ENCODE data around the gene ITGB1BP1. TPM values are rescaled to one million over a fixed set of nuclear protein-coding genes. Genes with fewer than 3 reads are reported as not detected.

The ITGB1BP1 gene, protein sequence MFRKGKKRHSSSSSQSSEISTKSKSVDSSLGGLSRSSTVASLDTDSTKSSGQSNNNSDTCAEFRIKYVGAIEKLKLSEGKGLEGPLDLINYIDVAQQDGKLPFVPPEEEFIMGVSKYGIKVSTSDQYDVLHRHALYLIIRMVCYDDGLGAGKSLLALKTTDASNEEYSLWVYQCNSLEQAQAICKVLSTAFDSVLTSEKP
- total RNA-seq, result 10 to 100 TPM; 14.3 to 39.1 (median 32.6) TPM

DNA sequence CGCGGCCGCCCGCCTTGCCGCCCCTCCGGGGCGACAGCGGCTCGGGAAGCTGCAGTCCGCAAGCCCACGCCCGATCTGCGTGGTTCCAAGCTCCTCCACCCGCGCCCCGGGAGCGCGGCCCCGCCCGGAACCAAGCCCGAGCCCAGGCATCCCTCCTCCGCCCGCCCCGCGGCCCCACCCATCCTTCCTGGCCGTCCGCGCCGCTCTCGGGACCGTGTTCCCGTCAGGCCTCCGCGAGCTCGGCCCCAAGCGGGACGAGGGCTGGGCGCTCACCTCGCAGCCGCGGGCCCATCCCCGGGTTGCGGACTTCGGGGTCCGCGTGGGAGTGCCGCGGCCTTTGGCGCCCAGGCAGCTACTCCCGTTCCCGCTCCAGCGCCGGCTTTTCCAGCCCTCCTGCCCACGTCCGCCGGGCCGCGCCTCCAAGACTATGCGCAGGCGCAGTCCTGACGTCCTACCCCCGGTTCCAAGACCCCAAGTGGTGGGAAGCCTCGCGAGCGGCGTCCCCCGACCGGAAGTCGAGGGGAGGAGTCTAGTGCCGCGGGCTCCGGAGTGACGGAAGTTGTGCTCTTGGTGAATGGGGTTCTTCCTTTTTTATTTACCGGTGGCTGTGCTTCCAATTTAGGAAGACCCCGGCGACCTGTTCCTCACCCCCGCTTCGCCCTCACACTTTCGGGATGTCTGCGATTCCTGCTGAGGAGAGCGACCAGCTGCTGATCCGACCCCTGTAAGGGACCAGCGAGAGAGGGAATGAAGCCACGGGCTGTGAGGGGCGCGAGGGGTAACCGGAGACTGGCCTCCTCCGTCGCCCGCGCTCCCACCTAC, at the start of gene ITGB1BP1, which contains the start of gene CPSF3:
TSS of gene ITGB1BP1 (minus strand) at position 429 of the 822 bp plus-strand sequence. CDS start 4,831 bp downstream, outside the sequence.
TSS of gene CPSF3 (plus strand) at position 555 of the 822 bp plus-strand sequence. CDS start at position 675, 120 bp downstream.
- TF ChIP-seq, protein P1, sequence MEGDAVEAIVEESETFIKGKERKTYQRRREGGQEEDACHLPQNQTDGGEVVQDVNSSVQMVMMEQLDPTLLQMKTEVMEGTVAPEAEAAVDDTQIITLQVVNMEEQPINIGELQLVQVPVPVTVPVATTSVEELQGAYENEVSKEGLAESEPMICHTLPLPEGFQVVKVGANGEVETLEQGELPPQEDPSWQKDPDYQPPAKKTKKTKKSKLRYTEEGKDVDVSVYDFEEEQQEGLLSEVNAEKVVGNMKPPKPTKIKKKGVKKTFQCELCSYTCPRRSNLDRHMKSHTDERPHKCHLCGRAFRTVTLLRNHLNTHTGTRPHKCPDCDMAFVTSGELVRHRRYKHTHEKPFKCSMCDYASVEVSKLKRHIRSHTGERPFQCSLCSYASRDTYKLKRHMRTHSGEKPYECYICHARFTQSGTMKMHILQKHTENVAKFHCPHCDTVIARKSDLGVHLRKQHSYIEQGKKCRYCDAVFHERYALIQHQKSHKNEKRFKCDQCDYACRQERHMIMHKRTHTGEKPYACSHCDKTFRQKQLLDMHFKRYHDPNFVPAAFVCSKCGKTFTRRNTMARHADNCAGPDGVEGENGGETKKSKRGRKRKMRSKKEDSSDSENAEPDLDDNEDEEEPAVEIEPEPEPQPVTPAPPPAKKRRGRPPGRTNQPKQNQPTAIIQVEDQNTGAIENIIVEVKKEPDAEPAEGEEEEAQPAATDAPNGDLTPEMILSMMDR (IDR thresholded peaks at IDR 0.05), result peak in 3 of 6 experiments; percentile 3 to 54 (median 28)
- peak in 2 of 4 donors; percentile 22 to 72 for TF ChIP-seq POLR2A (IDR thresholded peaks at IDR 0.05)
- Histone ChIP-seq H3K4me3 (peak within 1 kb of the TSS; percentile 72 to 99 (median 84)), H3K4me1 (peaks cover 5 to 51% (median 19%) of the 10 kb centered on the region in 3 donors), H3K27me3 (no peaks in the 10 kb centered on the region), H3K36me3 (peaks cover 0 to 2% (median 0%) of the 10 kb centered on the region in 3 donors), H3K9me3 (no peaks in the 10 kb centered on the region), H3K27ac (peak within 1 kb of the TSS; percentile 93 to 99 (median 95))
- intact Hi-C loops (cut with DNase I), result no loop called here
- DNase-seq, result peak; percentile 74
- WGBS, 2 donors, result 0% methylated on average over 1 of the region's 91 CpGs; no CpG with 5 or more reads in 1 of the 2 donors

DNA sequence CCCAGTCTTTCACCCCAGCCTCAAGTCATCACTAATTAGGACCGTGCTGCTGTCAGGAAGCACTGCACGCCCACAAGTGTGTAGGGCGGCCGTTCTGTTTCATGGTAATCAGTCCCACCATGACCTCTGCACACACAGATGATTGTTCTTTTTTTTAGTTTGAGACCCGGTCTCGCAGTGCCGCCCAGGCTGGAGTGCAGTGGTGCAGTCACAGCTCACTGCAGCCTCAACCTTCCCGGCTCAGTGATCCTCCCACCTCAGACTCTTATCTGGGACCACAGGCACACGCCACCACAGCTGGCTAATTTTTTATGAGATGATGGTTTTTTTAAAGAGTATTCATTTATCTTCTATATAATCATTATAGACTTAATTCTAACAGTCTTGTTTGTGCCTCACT, 49.2 kb upstream of the ITGB1BP1 start:
- DNase-seq, result no peak
- WGBS, 2 donors, result 82 to 95% methylated on average over 9 of the region's 9 CpGs
- Histone ChIP-seq H3K27ac (no peak overlapping the region), H3K9me3 (no peaks in the 10 kb centered on the region), H3K27me3 (no peaks in the 10 kb centered on the region), H3K4me3 (no peak overlapping the region), H3K36me3 (peaks cover 0 to 61% (median 0%) of the 10 kb centered on the region in 3 donors), H3K4me1 (peaks cover 8 to 43% (median 12%) of the 10 kb centered on the region in 3 donors)
- no peak for TF ChIP-seq POLR2A (IDR thresholded peaks at IDR 0.05)
- TF ChIP-seq, protein P1 (IDR thresholded peaks at IDR 0.05), result no peak
- intact Hi-C loops (cut with DNase I), result no loop called here

DNA sequence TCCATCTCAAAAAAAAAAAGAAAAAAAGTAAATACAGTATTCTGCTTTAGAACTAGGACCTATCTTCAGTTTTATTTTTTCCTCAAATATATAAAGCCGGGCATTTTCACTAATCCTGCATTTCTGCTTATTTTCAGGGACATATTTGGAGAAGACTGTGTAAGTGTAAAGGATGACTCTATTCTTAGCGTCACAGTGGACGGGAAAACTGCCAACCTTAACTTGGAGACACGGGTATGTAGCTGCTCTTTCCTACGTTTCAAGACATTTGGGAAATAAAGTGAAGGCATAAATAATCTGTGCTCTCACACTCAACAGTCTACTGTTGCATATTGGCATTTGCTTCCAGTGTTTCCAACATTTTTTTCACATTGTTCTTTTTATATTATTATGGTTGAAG, 47.9 kb upstream of the ITGB1BP1 start:
- TF ChIP-seq, protein P1 (IDR thresholded peaks at IDR 0.05), result no peak
- no peak for TF ChIP-seq POLR2A (IDR thresholded peaks at IDR 0.05)
- no peak for DNase-seq
- no peak overlapping the region for H3K4me3 ChIP-seq
- peaks cover 8 to 31% (median 8%) of the 10 kb centered on the region in 3 donors for H3K4me1 ChIP-seq
- 89 to 91% methylated on average over 5 of the region's 5 CpGs for WGBS, 2 donors
- H3K9me3 ChIP-seq, result no peaks in the 10 kb centered on the region
- intact Hi-C loops (cut with DNase I), result no loop called here
- H3K36me3 ChIP-seq, result peaks cover 0 to 56% (median 0%) of the 10 kb centered on the region in 3 donors
- no peaks in the 10 kb centered on the region for H3K27me3 ChIP-seq
- peak overlapping the region in 1 of 4 donors; percentile 17 for H3K27ac ChIP-seq

DNA sequence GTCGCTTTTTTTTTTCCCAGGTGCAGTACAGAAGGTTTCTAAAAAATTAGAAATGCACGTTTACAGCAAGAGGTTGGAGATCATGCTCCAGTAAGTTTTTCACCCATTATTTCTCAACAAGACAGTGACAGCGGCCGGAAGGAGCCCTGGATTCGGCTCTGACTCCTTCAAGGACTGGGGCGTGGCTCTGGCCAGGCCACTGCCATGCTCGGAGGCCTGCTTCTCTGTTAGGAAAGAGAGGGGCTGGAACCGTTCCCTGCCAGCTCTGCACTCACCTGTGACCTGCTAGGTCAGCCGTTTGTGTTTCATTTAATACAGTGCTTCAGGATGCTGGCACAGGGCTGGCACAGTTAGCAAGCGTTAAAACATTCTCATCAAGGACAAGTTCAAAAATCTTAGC, 44.4 kb upstream of the ITGB1BP1 start:
- no peak overlapping the region for H3K27ac ChIP-seq
- no peak overlapping the region for H3K4me3 ChIP-seq
- peaks cover 0 to 8% (median 0%) of the 10 kb centered on the region in 3 donors for H3K4me1 ChIP-seq
- peaks cover 0 to 84% (median 0%) of the 10 kb centered on the region in 3 donors for H3K36me3 ChIP-seq
- TF ChIP-seq, protein P1 (IDR thresholded peaks at IDR 0.05), result no peak
- TF ChIP-seq POLR2A (IDR thresholded peaks at IDR 0.05), result no peak
- intact Hi-C loops (cut with DNase I), result no loop called here
- 67 to 70% methylated on average over 8 to 10 of the region's 10 CpGs for WGBS, 2 donors
- no peaks in the 10 kb centered on the region for H3K27me3 ChIP-seq
- no peaks in the 10 kb centered on the region for H3K9me3 ChIP-seq
- DNase-seq, result no peak
